CD14-positive monocyte (primary cell): ENCODE data around the gene CCL26. TPM values are rescaled to one million over a fixed set of nuclear protein-coding genes. Genes with fewer than 3 reads are reported as not detected.
A peak's percentile ranks its signal among the peaks of the same experiment; 100 is the strongest.
"Not testable (repeated sequence)": the region's sequence is repeated elsewhere in the genome, so short reads cannot be mapped to it uniquely, and the experiment has no call there.

ENCODE experiments used
- DNase-seq, 3 donors: peaks; one replicate each; pipeline ENCODE4 v3.0.0-alpha.2; 2011 to 2022
- H2AFZ ChIP-seq: 2 replicates; pipeline ENCODE4 v1.6.0; 2012; ENCODE audit warnings: mild to moderate bottlenecking, low read depth, low read length, inconsistent platforms; ENCODE audit not compliant: insufficient read depth, poor library complexity, severe bottlenecking
- H3K27ac ChIP-seq, 2 donors: 1 replicate in 1 of 2; 2 replicates in 1 of 2; pipeline ENCODE4 v1.5.1; 2012 to 2013; ENCODE audit warnings: low read length in 2 of 2, control low read depth in 1 of 2, inconsistent platforms in 1 of 2, low read depth in 1 of 2, mild to moderate bottlenecking in 1 of 2
- H3K27me3 ChIP-seq, 2 donors: one replicate each; pipeline versions ENCODE4 v1.6.0 to v1.6.1; 2011 to 2013; ENCODE audit warnings: low read length in 2 of 2; ENCODE audit not compliant: control insufficient read depth in 2 of 2, insufficient read depth in 2 of 2
- H3K36me3 ChIP-seq, 2 donors: replicated peaks in 1 of 2; 1 replicate in 1 of 2; 2 replicates in 1 of 2; pipeline versions ENCODE4 v1.5.1 to v1.6.1; 2012 to 2013; ENCODE audit warnings: low read length in 2 of 2, control low read depth in 1 of 2, inconsistent platforms in 1 of 2, mild to moderate bottlenecking in 1 of 2; ENCODE audit not compliant: insufficient read depth in 2 of 2, control insufficient read depth in 1 of 2
- H3K4me1 ChIP-seq, 2 donors: 1 replicate in 1 of 2; 2 replicates in 1 of 2; pipeline versions ENCODE4 v1.5.1 to v1.6.1; 2012 to 2013; ENCODE audit warnings: low read length in 2 of 2, control low read depth in 1 of 2, inconsistent platforms in 1 of 2, mild to moderate bottlenecking in 1 of 2, moderate library complexity in 1 of 2; ENCODE audit not compliant: insufficient read depth in 2 of 2, control insufficient read depth in 1 of 2
- H3K4me2 ChIP-seq: replicated peaks from 2 replicates; pipeline ENCODE3; 2012; ENCODE audit warnings: low read length, moderate library complexity, mild to moderate bottlenecking; ENCODE audit not compliant: poor library complexity, severe bottlenecking; ENCODE audit errors: extremely low read depth
- H3K4me3 ChIP-seq, 3 experiments: fragments of 200-600 bp in 1 of 3; sonication (generic) in 1 of 3; replicated peaks in 1 of 3; 1 replicate in 2 of 3; 2 replicates in 1 of 3; pipeline ENCODE4 v1.5.1; 2011 to 2013; ENCODE audit warnings: low read length in 3 of 3, mild to moderate bottlenecking in 3 of 3, control low read depth in 2 of 3, low read depth in 2 of 3, inconsistent platforms in 1 of 3, moderate library complexity in 1 of 3
- H3K79me2 ChIP-seq: 2 replicates; pipeline ENCODE4 v1.6.0; 2012; ENCODE audit warnings: mild to moderate bottlenecking, control low read depth, inconsistent platforms, low read length, moderate library complexity; ENCODE audit not compliant: insufficient read depth
- H3K9ac ChIP-seq: 2 replicates; pipeline ENCODE4 v1.6.0; 2017; ENCODE audit warnings: low read length, mild to moderate bottlenecking; ENCODE audit not compliant: insufficient read depth, poor library complexity, severe bottlenecking
- H3K9me3 ChIP-seq, 2 donors: replicated peaks in 1 of 2; 1 replicate in 1 of 2; 2 replicates in 1 of 2; pipeline versions ENCODE4 v1.5.1 to v1.6.1; 2012 to 2013; ENCODE audit warnings: low read length in 2 of 2, control low read depth in 1 of 2; ENCODE audit not compliant: control insufficient read depth in 1 of 2, insufficient read depth in 1 of 2
- H4K20me1 ChIP-seq: 2 replicates; pipeline ENCODE4 v1.6.0; 2012; ENCODE audit warnings: mild to moderate bottlenecking, low read length, control low read depth, moderate library complexity; ENCODE audit not compliant: insufficient read depth
- H3K27ac Mint-ChIP-seq, 7 donors: one replicate each; pipeline ENCODE4 v1.8.0; 2020; ENCODE audit warnings: mild to moderate bottlenecking in 7 of 7, mixed read lengths in 7 of 7, moderate library complexity in 6 of 7, inconsistent platforms in 2 of 7
- H3K27me3 Mint-ChIP-seq, 3 donors: one replicate each; pipeline ENCODE4 v1.8.0; 2021 to 2022; ENCODE audit warnings: low read depth in 3 of 3, mild to moderate bottlenecking in 3 of 3, mixed read lengths in 3 of 3, moderate library complexity in 3 of 3, inconsistent platforms in 1 of 3
- H3K36me3 Mint-ChIP-seq, 2 donors: one replicate each; pipeline ENCODE4 v1.8.0; 2020; ENCODE audit warnings: mixed read lengths in 2 of 2, inconsistent platforms in 1 of 2, mild to moderate bottlenecking in 1 of 2
- H3K4me1 Mint-ChIP-seq: one replicate; pipeline ENCODE4 v1.8.0; 2020; ENCODE audit warnings: mild to moderate bottlenecking, mixed read lengths
- H3K4me3 Mint-ChIP-seq, 2 donors: one replicate each; pipeline ENCODE4 v1.8.0; 2020; ENCODE audit warnings: mild to moderate bottlenecking in 2 of 2, mixed read lengths in 2 of 2, moderate library complexity in 1 of 2
- H3K9me3 Mint-ChIP-seq, 7 donors: one replicate each; pipeline ENCODE4 v1.8.0; 2020 to 2022; ENCODE audit warnings: mixed read lengths in 7 of 7, mild to moderate bottlenecking in 6 of 7, moderate library complexity in 6 of 7, inconsistent platforms in 2 of 7
- CTCF ChIP-seq: fragments of 200-600 bp; IDR thresholded peaks from one replicate; pipeline ENCODE4 v1.8.0; 2022; ENCODE audit warnings: antibody characterized with exemption, mild to moderate bottlenecking
- WGBS: methylation state at CpG from one replicate; pipeline ENCODE4 v1.1.5; 2013; ENCODE audit warnings: missing lambda C conversion rate; ENCODE audit not compliant: insufficient coverage; 5-methylcytosine and 5-hydroxymethylcytosine counted together
- intact Hi-C, 2 donors: fragments of 100-400 bp; cut with micrococcal nuclease; formaldehyde crosslinking; loops; one replicate each; pipeline versions ENCODE4 v1.15.0 to v1.15.1; 2023
- polyA plus RNA-seq, 3 donors: library from polyadenylated mRNA; depleted of rRNA in 1 of 3; unstranded in 2 of 3; stranded (reverse) in 1 of 3; fragments of 300-500 nt in 2 of 3; fragments of >200 nt in 1 of 3; fragmentation: Illumina TruSeq in 2 of 3; gene quantifications; 1 replicate in 2 of 3; 2 replicates in 1 of 3; pipeline ENCODE4 v1.2.3, GENCODE V29; 2012 to 2021

The CCL26 gene
- polyA plus RNA-seq, 3 donors = not detected

- Mint-ChIP-seq H3K27ac (peak overlapping the region in 2 of 7 donors; percentile 16 to 51), H3K9me3 (peaks cover 0 to 2% (median 0%) of the 10 kb centered on the region in 7 donors), H3K4me1 (peaks cover 2% of the 10 kb centered on the region), H3K27me3 (peaks cover 4 to 16% (median 8%) of the 10 kb centered on the region in 3 donors), H3K36me3 (no peaks in the 10 kb centered on the region), H3K4me3 (no peak overlapping the region)
- no peaks in the 10 kb centered on the region for H3K4me1 ChIP-seq
- no peak overlapping the region for H3K27ac ChIP-seq
- no peaks in the 10 kb centered on the region for H3K27me3 ChIP-seq
- intact Hi-C loops = no loop called here
- no CpG with 5 or more reads among the region's 3 CpGs for WGBS
- H3K9me3 ChIP-seq = no peaks in the 10 kb centered on the region
- no peaks in the 10 kb centered on the region for H3K36me3 ChIP-seq
- no peak overlapping the region for H3K4me2 ChIP-seq
- no peak overlapping the region for H3K9ac ChIP-seq
- no peak for TF ChIP-seq CTCF
- no peak overlapping the region for H2AFZ ChIP-seq
- no peaks in the 10 kb centered on the region for H3K79me2 ChIP-seq
- no peaks in the 10 kb centered on the region for H4K20me1 ChIP-seq
- DNase-seq = no peak
- H3K4me3 ChIP-seq = no peak overlapping the region
Measured at GRCh38 chr7:75789361-75789924, 17.4 kb upstream of the CCL26 start.

GRCh38 chr7:75788154-75788847, 16.3 kb upstream of the CCL26 start:
- H3K79me2 ChIP-seq, DNase-seq, H3K4me2 ChIP-seq, H3K4me1 ChIP-seq, H3K36me3 ChIP-seq, H3K4me1 Mint-ChIP-seq, H3K9me3 ChIP-seq, H2AFZ ChIP-seq, H3K9me3 Mint-ChIP-seq, H3K4me3 ChIP-seq, H3K4me3 Mint-ChIP-seq, H3K27ac ChIP-seq, H4K20me1 ChIP-seq, H3K36me3 Mint-ChIP-seq, H3K27me3 ChIP-seq, H3K9ac ChIP-seq, intact Hi-C loops: not testable (repeated sequence)
- H3K27ac Mint-ChIP-seq = peak overlapping the region in 1 of 7 donors; percentile 7
- WGBS = 87% methylated on average over 7 of the region's 14 CpGs
- H3K27me3 Mint-ChIP-seq = peaks cover 5 to 15% (median 8%) of the 10 kb centered on the region in 3 donors

- H3K36me3 Mint-ChIP-seq, H3K79me2 ChIP-seq, H3K4me1 ChIP-seq, H3K4me3 ChIP-seq, H3K4me1 Mint-ChIP-seq, intact Hi-C loops, H3K27ac ChIP-seq, H3K9ac ChIP-seq, H4K20me1 ChIP-seq, H3K4me3 Mint-ChIP-seq, H2AFZ ChIP-seq, H3K4me2 ChIP-seq, H3K9me3 Mint-ChIP-seq, H3K27me3 ChIP-seq, H3K36me3 ChIP-seq, H3K9me3 ChIP-seq, DNase-seq: not testable (repeated sequence)
- Mint-ChIP-seq H3K27ac (peak overlapping the region in 2 of 7 donors; percentile 26 to 58), H3K27me3 (peaks cover 10 to 14% (median 13%) of the 10 kb centered on the region in 3 donors)
- WGBS = no CpG with 5 or more reads among the region's 5 CpGs
Measured at GRCh38 chr7:75783058-75783457, 11.0 kb upstream of the CCL26 start.
